GM12892 (cell line): ENCODE results near the gene ASH1L.

Experiments used
- POLR2AphosphoS5 ChIP-seq: IDR thresholded peaks from 2 replicates; pipeline ENCODE4 v1.6.1; 2011; ENCODE audit warnings: low read depth, low read length, control low read depth
- TAF1 ChIP-seq: IDR thresholded peaks from 2 replicates; pipeline ENCODE4 v1.6.1; 2011; ENCODE audit warnings: low read depth, mild to moderate bottlenecking, control low read depth, low read length, borderline replicate concordance

GRCh38 chr1:155320252-155320651 lies 242.4 kb downstream of the ASH1L start:
- TF ChIP-seq POLR2AphosphoS5, result no peak
- TF ChIP-seq TAF1, result no peak
